Endothelial cell of umbilical vein (primary cell): ENCODE measurements around the gene FECH. TPM values are rescaled to one million over a fixed set of nuclear protein-coding genes. Genes with fewer than 3 reads are reported as not detected.

Source experiments
- BruUV-seq: library from RNA; stranded (reverse); fragments of 400-500 nt; replicated peaks from 2 replicates; lab custom pipeline; 2021; lab: Mats Ljungman, UMichigan
- CTCF ChIA-PET: fragments of 300-600, 350-600 bp; sonication (Branson Sonifier 250); formaldehyde crosslinking; loops from one replicate; lab custom pipeline; 2021; ENCODE audit warnings: antibody characterized with exemption, inconsistent platforms; lab: Charles Lee
- POLR2A ChIA-PET: fragments of 300-600, 350-600 bp; sonication (Branson Sonifier 250); formaldehyde crosslinking; loops from one replicate; lab custom pipeline; 2021; ENCODE audit warnings: antibody characterized with exemption, inconsistent platforms; lab: Charles Lee
- DNase-seq: peaks from one replicate; pipeline ENCODE4 v3.0.0-alpha.2; 2011; ENCODE audit warnings: low read depth, low spot score
- FAIRE-seq: peaks from 2 replicates; lab custom pipeline; 2011; peaks lifted over from hg19 to GRCh38; lab: Jason Lieb, UNC
- H2AFZ ChIP-seq: 2 replicates; pipeline ENCODE4 v1.6.0; 2012; ENCODE audit warnings: low read depth, low read length, control low read depth, inconsistent platforms
- H3K27ac ChIP-seq: 2 replicates; pipeline ENCODE4 v1.5.1; 2011; ENCODE audit warnings: low read depth, mild to moderate bottlenecking, control low read depth, low read length, moderate library complexity; ENCODE audit not compliant: insufficient read depth
- H3K27me3 ChIP-seq, 2 experiments: 2 replicates each; pipeline versions ENCODE4 v1.6.0 to v1.6.1; 2011; ENCODE audit warnings: low read length in 2 of 2, mixed read lengths in 1 of 2; ENCODE audit not compliant: control insufficient read depth in 2 of 2, insufficient read depth in 2 of 2
- H3K36me3 ChIP-seq, 2 experiments: 2 replicates in 1 of 2; 3 replicates in 1 of 2; pipeline ENCODE4 v1.5.1; 2011; ENCODE audit warnings: low read length in 2 of 2, mild to moderate bottlenecking in 1 of 2, moderate library complexity in 1 of 2; ENCODE audit not compliant: control insufficient read depth in 2 of 2, insufficient read depth in 2 of 2; ENCODE audit errors: extremely low read depth in 1 of 2
- H3K4me1 ChIP-seq: 3 replicates; pipeline ENCODE4 v1.5.1; 2011; ENCODE audit warnings: mild to moderate bottlenecking, low read length; ENCODE audit not compliant: control insufficient read depth, insufficient read depth; ENCODE audit errors: extremely low read depth
- H3K4me2 ChIP-seq: 2 replicates; pipeline ENCODE4 v1.6.1; 2011; ENCODE audit warnings: low read length, control low read depth, mixed read lengths; ENCODE audit not compliant: insufficient read depth
- H3K4me3 ChIP-seq, 3 experiments: fragments of 200-600 bp in 1 of 3; sonication (generic), shearing (Covaris generic) in 1 of 3; replicated peaks in 1 of 3; 2 replicates each; pipeline ENCODE4 v1.5.1; 2011 to 2016; ENCODE audit warnings: control low read depth in 3 of 3, low read length in 3 of 3, mild to moderate bottlenecking in 2 of 3, inconsistent platforms in 1 of 3, low read depth in 1 of 3, moderate library complexity in 1 of 3; ENCODE audit not compliant: insufficient read depth in 1 of 3
- H3K79me2 ChIP-seq: 2 replicates; pipeline ENCODE4 v1.6.0; 2012; ENCODE audit warnings: low read length, inconsistent platforms; ENCODE audit not compliant: control insufficient read depth, insufficient read depth
- H3K9ac ChIP-seq: replicated peaks from 2 replicates; pipeline ENCODE3; 2011; ENCODE audit warnings: low read length, control low read depth; ENCODE audit not compliant: insufficient read depth; ENCODE audit errors: extremely low read depth
- H3K9me1 ChIP-seq: replicated peaks from 3 replicates; pipeline ENCODE4 v1.6.0; 2011; ENCODE audit warnings: mild to moderate bottlenecking, low read length; ENCODE audit not compliant: control insufficient read depth, insufficient read depth; ENCODE audit errors: extremely low read depth
- H3K9me3 ChIP-seq: replicated peaks from 2 replicates; pipeline ENCODE4 v1.5.1; 2012; ENCODE audit warnings: low read length, inconsistent platforms; ENCODE audit not compliant: control insufficient read depth, insufficient read depth
- H4K20me1 ChIP-seq: replicated peaks from 2 replicates; pipeline ENCODE3; 2011; ENCODE audit warnings: mild to moderate bottlenecking, low read length; ENCODE audit not compliant: control insufficient read depth, insufficient read depth; ENCODE audit errors: extremely low read depth
- EZH2 ChIP-seq: IDR thresholded peaks from 2 replicates; pipeline ENCODE4 v1.6.1; 2012; ENCODE audit warnings: borderline replicate concordance, low read depth, mild to moderate bottlenecking, moderate library complexity, low read length, inconsistent platforms; ENCODE audit not compliant: severe bottlenecking
- FOS ChIP-seq: IDR thresholded peaks from 2 replicates; pipeline ENCODE4 v1.6.1; 2011; ENCODE audit warnings: mild to moderate bottlenecking, low read length, moderate library complexity, borderline replicate concordance; ENCODE audit not compliant: insufficient read depth
- GATA2 ChIP-seq: IDR thresholded peaks from 2 replicates; pipeline ENCODE4 v1.7.0; 2011; ENCODE audit warnings: low read depth, mild to moderate bottlenecking, moderate library complexity, mixed read lengths, low read length; ENCODE audit not compliant: insufficient read length, insufficient read depth
- JUN ChIP-seq: IDR thresholded peaks from 2 replicates; pipeline ENCODE4 v1.6.1; 2011; ENCODE audit warnings: borderline replicate concordance, low read depth; ENCODE audit not compliant: insufficient read length, insufficient read depth
- MYC ChIP-seq: IDR thresholded peaks from one replicate; pipeline ENCODE4 v1.6.1; 2011; ENCODE audit warnings: mild to moderate bottlenecking, low read depth, low read length
- POLR2A ChIP-seq: IDR thresholded peaks from 2 replicates; pipeline ENCODE4 v1.6.1; 2012; ENCODE audit warnings: low read depth, mild to moderate bottlenecking, control low read depth, low read length
- POLR2AphosphoS5 ChIP-seq: IDR thresholded peaks from 2 replicates; pipeline ENCODE4 v1.6.1; 2012; ENCODE audit warnings: low read depth, mild to moderate bottlenecking, control low read depth, low read length, moderate library complexity; ENCODE audit not compliant: insufficient read depth
- dilution Hi-C: fragments of 300-500 bp; cut with MboI; formaldehyde crosslinking; loops from one replicate; pipeline ENCODE4 v1.15.0; 2019; ENCODE audit warnings: low sequenced_read_pairs; ENCODE audit not compliant: extremely low pct_ligation_motif_present
- intact Hi-C: fragments of 100-400 bp; cut with micrococcal nuclease; formaldehyde crosslinking; loops from one replicate; pipeline ENCODE4 v1.10.0; 2022
- polyA plus RNA-seq, 4 experiments: library from polyadenylated mRNA; depleted of rRNA in 3 of 4; stranded (reverse) in 3 of 4; unstranded in 1 of 4; fragments of >200 nt; gene quantifications; 2 replicates each; pipeline versions ENCODE4 v1.2.1 to v1.2.3, GENCODE V29; 2011 to 2012; ENCODE audit warnings: missing spikeins in 1 of 4
- total RNA-seq: library from RNA; stranded (reverse); gene quantifications from 2 replicates; pipeline ENCODE4 v1.2.3, GENCODE V29; 2021
- TF ChIP-seq, protein P1 (sequence below): IDR thresholded peaks from 2 replicates; pipeline ENCODE4 v1.6.1; 2011; ENCODE audit not compliant: insufficient read depth, insufficient read length

FECH gene
- total and polyA plus RNA-seq, 2 donors (not counting 3 experiments of a cell fraction or from before 2014, with no cell fraction given), result 25.3 to 27.9 TPM

- no peak overlapping the region for H3K4me3 ChIP-seq
- dilution Hi-C loops (no loop called here), intact Hi-C loops (no loop called here)
- ChIA-PET CTCF (no interaction called here), POLR2A (no interaction called here)
- no TSS peak for BruUV-seq
- H3K27ac ChIP-seq, result no peak overlapping the region
- no peaks in the 10 kb centered on the region for H3K9me3 ChIP-seq
- no peaks in the 10 kb centered on the region for H3K27me3 ChIP-seq
- H3K79me2 ChIP-seq, result no peaks in the 10 kb centered on the region
- no peak overlapping the region for H2AFZ ChIP-seq
- FAIRE-seq (no peak), DNase-seq (no peak)
- no peak for TF ChIP-seq FOS
- TF ChIP-seq, protein P1, sequence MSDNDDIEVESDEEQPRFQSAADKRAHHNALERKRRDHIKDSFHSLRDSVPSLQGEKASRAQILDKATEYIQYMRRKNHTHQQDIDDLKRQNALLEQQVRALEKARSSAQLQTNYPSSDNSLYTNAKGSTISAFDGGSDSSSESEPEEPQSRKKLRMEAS, result no peak
- TF ChIP-seq POLR2AphosphoS5, result no peak
- no peak for TF ChIP-seq EZH2
- no peak for TF ChIP-seq GATA2
- TF ChIP-seq JUN, result no peak
- TF ChIP-seq MYC, result no peak
- TF ChIP-seq POLR2A, result no peak
- H3K9me1 ChIP-seq, result no peaks in the 10 kb centered on the region
- H3K4me2 ChIP-seq, result no peak overlapping the region
- H3K4me1 ChIP-seq, result peaks cover 11% of the 10 kb centered on the region
- H4K20me1 ChIP-seq, result no peaks in the 10 kb centered on the region
- no peak overlapping the region for H3K9ac ChIP-seq
- peaks cover 0 to 5% of the 10 kb centered on the region in 2 experiments for H3K36me3 ChIP-seq
These were observed 3.1 kb downstream of the FECH start for GRCh38 chr18:57583297-57583835.
